Stomach smooth muscle (tissue), 2 donors: Measurements from ENCODE around the gene PRTN3.

Source experiments
- H3K27ac ChIP-seq: one replicate; pipeline ENCODE4 v1.7.0; 2013; ENCODE audit warnings: mild to moderate bottlenecking, low read length, inconsistent platforms
- H3K27me3 ChIP-seq, 2 donors: one replicate each; pipeline ENCODE4 v1.7.0; 2013; ENCODE audit warnings: low read length in 2 of 2; ENCODE audit not compliant: insufficient read depth in 2 of 2, control insufficient read depth in 1 of 2
- H3K36me3 ChIP-seq, 2 donors: one replicate each; pipeline ENCODE4 v1.7.0; 2013; ENCODE audit warnings: low read length in 2 of 2; ENCODE audit not compliant: control insufficient read depth in 2 of 2, insufficient read depth in 2 of 2
- H3K4me1 ChIP-seq: one replicate; pipeline ENCODE4 v1.7.0; 2013; ENCODE audit warnings: low read length; ENCODE audit not compliant: control insufficient read depth, insufficient read depth
- H3K4me3 ChIP-seq, 2 donors: one replicate each; pipeline ENCODE4 v1.7.0; 2013; ENCODE audit warnings: low read length in 2 of 2
- H3K9ac ChIP-seq, 2 donors: one replicate each; pipeline ENCODE4 v1.7.0; 2013; ENCODE audit warnings: low read length in 2 of 2, mild to moderate bottlenecking in 1 of 2
- H3K9me3 ChIP-seq, 2 donors: one replicate each; pipeline ENCODE4 v1.7.0; 2013; ENCODE audit warnings: low read length in 2 of 2; ENCODE audit not compliant: control insufficient read depth in 2 of 2
- donor health status: healthy.
- donor health status: Pancreatic carcinoma.

The PRTN3 gene

DNA sequence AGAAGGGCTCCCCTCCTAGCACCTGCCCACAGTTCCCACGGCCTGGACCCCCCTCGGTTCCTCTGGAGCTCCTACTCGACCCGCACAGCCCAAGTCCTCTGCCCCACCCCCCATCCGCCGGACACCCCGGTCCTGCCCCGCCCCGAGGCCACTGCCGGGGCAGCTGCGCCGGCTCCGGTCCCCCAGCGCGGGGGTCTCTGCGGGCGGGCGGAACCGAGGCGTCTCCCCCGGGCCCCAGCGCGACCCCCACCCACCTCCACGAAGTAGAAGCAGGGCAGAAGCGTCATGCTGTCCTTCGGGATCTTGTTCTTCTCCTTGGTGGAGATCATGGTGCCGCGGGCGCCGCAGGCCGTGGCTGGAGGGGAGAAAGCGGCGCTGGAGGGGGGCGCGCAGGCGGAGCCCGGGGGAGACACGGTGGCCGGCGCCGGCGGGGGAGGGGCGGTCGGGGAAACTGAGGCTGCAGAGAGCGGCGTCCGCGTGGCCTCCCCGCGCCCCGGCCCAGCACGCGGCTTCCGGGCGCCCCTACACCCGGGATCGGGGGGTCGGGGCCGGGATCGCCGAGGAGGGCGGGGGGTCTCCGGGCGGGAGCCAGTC lies 19.5 kb upstream of the PRTN3 start:
- Histone ChIP-seq H3K4me1 (peaks cover 5% of the 10 kb centered on the region), H3K9me3 (no peaks in the 10 kb centered on the region), H3K4me3 (peak overlapping the region in 1 of 2 donors; percentile 29), H3K27me3 (peaks cover 7 to 17% of the 10 kb centered on the region in 2 donors), H3K9ac (no peak overlapping the region), H3K27ac (no peak overlapping the region), H3K36me3 (no peaks in the 10 kb centered on the region)

- Histone ChIP-seq H3K4me1 (peaks cover 5% of the 10 kb centered on the region), H3K36me3 (no peaks in the 10 kb centered on the region), H3K27ac (no peak within 1 kb of the TSS), H3K27me3 (peaks cover 7 to 17% of the 10 kb centered on the region in 2 donors), H3K9me3 (no peaks in the 10 kb centered on the region), H3K4me3 (peak within 1 kb of the TSS in 1 of 2 donors; percentile 29), H3K9ac (no peak within 1 kb of the TSS)
Measured at GRCh38 chr19:821825-822503, 18.8 kb upstream of the PRTN3 start, which contains the start of gene PLPPR3. Gene PLPPR3 (minus strand): TSS chr19:821955. CDS start chr19:821559, 396 bp downstream.

DNA sequence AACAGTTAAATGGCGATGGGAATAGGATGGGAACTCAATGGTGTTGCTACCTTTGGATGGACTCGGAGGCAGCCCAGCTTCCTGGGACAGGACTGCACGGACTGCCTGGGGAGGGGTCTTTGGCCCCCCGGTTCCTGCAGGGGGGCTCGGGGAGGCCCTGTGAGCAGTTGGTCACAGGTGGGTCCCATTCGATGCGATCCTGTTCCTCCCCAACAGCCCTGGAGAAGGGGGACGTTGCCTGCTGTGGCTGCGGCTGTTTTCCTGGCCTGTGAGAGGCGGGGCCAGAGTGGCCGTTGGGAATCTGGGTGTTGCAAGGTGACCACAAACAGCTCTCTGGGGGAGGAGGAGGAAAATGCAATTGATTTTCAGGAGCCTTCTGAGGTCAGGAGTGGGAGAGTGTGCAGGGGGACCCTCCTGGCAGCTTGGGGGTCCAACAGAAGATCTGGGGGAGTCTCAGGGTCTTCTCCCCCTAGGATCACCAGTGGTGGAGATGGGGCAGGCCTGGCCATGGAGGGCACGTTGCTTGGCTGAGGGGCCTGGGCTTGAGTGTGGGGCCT lies 17.2 kb upstream of the PRTN3 start:
- Histone ChIP-seq H3K36me3 (no peaks in the 10 kb centered on the region), H3K4me3 (no peak overlapping the region), H3K27me3 (peaks cover 9 to 19% of the 10 kb centered on the region in 2 donors), H3K9me3 (no peaks in the 10 kb centered on the region), H3K4me1 (peaks cover 5% of the 10 kb centered on the region), H3K9ac (no peak overlapping the region), H3K27ac (no peak overlapping the region)

DNA sequence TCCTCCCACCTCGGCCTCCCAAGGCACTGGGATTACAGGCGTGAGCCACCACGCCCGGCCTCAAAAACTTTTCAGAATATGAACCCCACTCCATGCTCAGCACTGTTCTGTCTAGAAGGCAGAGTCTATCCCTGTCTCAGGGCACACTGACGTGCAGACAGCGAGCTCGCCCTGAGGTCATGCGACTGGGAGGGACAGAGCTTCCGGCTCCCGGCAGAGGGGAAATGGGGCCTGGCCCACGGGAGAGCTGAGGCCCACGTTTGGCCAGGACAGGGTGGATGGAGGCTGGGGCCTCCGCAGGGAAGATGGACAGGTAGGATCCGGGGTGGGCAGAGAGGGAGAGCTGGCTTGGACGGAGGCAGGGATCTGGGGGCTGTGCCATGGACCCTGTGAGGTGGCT lies 15.9 kb upstream of the PRTN3 start:
- peaks cover 5% of the 10 kb centered on the region for H3K4me1 ChIP-seq
- no peak overlapping the region for H3K27ac ChIP-seq
- H3K9ac ChIP-seq = no peak overlapping the region
- H3K27me3 ChIP-seq = peaks cover 11 to 19% of the 10 kb centered on the region in 2 donors
- no peaks in the 10 kb centered on the region for H3K36me3 ChIP-seq
- no peak overlapping the region for H3K4me3 ChIP-seq
- no peaks in the 10 kb centered on the region for H3K9me3 ChIP-seq

- Histone ChIP-seq H3K36me3 (no peaks in the 10 kb centered on the region), H3K27ac (no peak overlapping the region), H3K9me3 (no peaks in the 10 kb centered on the region), H3K4me3 (no peak overlapping the region), H3K4me1 (peaks cover 5% of the 10 kb centered on the region), H3K27me3 (peaks cover 15 to 24% of the 10 kb centered on the region in 2 donors), H3K9ac (no peak overlapping the region)
Measured at GRCh38 chr19:825897-826644, 14.7 kb upstream of the PRTN3 start.

GRCh38 chr19:827314-827709 lies 13.5 kb upstream of the PRTN3 start:
- no peaks in the 10 kb centered on the region for H3K36me3 ChIP-seq
- no peak overlapping the region for H3K4me3 ChIP-seq
- H3K9me3 ChIP-seq = no peaks in the 10 kb centered on the region
- H3K27me3 ChIP-seq = peaks cover 19 to 22% of the 10 kb centered on the region in 2 donors
- H3K9ac ChIP-seq = no peak overlapping the region
- no peak overlapping the region for H3K27ac ChIP-seq
- no peaks in the 10 kb centered on the region for H3K4me1 ChIP-seq

DNA sequence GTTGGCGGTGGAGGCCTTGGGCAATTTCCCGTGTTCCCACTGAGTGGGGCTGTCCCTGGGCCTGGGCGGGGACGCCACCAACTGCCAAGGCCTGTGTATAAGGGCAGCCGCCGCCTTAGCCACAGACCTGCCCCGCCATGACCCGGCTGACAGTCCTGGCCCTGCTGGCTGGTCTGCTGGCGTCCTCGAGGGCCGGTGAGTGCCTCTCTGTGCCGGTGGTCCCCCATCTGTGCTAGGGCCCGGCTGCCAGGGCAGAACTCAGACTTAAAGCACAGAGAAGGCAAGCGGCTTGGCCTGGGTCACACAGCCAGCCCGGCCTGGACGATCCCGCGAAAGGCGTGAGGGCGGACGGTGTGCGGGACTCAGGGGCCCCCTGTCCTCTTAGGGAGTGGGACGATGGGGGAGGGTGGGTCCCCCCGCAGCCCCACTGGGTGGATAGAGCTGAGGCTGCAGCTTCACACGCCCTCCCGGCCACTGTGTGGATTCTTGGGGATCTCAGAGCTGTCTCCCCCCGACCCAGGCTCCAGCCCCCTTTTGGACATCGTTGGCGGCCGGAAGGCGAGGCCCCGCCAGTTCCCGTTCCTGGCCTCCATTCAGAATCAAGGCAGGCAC lies 13.0 kb upstream of the PRTN3 start, which contains the start of gene AZU1:
AZU1 (plus strand) TSS at position 128 of the 612 bp plus-strand sequence; CDS start at position 138, 10 bp downstream.
- no peaks in the 10 kb centered on the region for H3K36me3 ChIP-seq
- no peak within 1 kb of the TSS for H3K4me3 ChIP-seq
- peaks cover 17 to 18% of the 10 kb centered on the region in 2 donors for H3K27me3 ChIP-seq
- no peak within 1 kb of the TSS for H3K27ac ChIP-seq
- no peaks in the 10 kb centered on the region for H3K9me3 ChIP-seq
- no peaks in the 10 kb centered on the region for H3K4me1 ChIP-seq
- no peak within 1 kb of the TSS for H3K9ac ChIP-seq

DNA sequence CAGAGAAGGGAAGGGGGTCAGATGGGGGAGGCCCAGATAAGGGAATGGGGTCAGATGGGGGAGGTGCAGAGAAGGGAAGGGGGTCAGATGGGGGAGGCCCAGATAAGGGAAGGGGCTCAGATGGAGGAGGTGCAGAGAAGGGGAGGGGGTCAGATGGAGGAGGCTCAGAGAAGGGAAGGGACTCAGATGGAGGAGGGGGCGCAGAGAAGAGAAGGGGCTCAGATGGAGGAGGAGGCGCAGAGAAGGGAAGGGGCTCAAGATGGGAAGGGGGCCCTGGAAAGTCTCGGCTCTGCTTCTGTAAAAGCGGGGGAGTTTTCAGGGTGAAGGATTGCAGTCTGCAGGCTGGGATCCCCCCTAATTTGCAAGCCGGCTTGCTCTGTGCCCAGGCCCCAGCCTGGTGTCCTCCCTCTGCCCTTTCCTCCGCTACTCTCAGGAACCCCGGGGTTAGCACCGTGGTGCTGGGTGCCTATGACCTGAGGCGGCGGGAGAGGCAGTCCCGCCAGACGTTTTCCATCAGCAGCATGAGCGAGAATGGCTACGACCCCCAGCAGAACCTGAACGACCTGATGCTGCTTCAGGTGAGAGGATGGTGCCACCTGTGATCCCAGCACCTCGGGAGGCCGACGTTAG lies 11.6 kb upstream of the PRTN3 start:
- Histone ChIP-seq H3K9ac (no peak overlapping the region), H3K4me1 (no peaks in the 10 kb centered on the region), H3K36me3 (no peaks in the 10 kb centered on the region), H3K27ac (no peak overlapping the region), H3K4me3 (no peak overlapping the region), H3K9me3 (no peaks in the 10 kb centered on the region), H3K27me3 (peaks cover 11 to 15% of the 10 kb centered on the region in 2 donors)

DNA sequence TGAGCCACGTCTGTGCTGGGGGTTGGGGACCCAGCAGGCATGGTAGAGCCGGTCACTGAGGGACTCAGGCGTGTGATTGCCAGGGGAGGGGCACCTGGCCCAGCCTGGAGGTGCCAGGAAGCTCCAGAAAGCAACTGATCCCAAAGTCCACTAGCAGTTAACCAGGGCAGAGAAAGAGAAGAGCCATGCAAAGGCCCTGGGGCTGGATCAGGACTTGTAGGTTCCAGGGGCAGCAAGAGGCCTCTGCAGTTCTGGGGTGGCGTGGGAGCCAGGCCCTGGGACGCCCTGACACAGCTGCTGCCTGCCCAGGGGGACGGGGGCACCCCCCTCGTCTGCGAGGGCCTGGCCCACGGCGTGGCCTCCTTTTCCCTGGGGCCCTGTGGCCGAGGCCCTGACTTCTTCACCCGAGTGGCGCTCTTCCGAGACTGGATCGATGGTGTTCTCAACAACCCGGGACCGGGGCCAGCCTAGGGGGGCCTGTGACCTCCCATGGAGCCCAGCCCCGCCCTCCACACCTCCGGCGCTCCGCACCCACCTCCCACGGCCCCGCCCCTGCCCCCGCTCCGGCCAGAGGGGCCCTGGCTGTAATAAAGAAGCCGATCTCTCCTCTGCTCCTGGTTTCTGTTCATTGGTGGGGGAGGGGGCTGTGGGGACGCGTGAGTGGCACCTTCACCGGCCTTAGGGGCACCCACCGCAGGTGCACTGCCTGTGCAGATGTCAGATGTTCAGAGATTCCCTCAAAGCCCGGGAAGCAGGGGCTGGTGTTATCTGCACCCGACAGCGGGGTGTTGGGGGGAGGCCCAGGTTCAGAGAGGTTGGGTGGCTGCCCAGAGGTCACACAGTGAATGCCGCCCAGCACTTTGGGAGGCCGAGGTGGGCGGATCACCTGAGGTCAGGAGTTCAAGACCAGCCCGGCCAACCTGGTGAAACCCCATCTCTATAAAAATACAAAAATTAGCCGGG lies 9.1 kb upstream of the PRTN3 start:
- H3K4me3 ChIP-seq = no peak overlapping the region
- H3K4me1 ChIP-seq = no peaks in the 10 kb centered on the region
- no peak overlapping the region for H3K27ac ChIP-seq
- H3K36me3 ChIP-seq = no peaks in the 10 kb centered on the region
- no peaks in the 10 kb centered on the region for H3K9me3 ChIP-seq
- no peak overlapping the region for H3K9ac ChIP-seq
- peaks cover 17 to 25% of the 10 kb centered on the region in 2 donors for H3K27me3 ChIP-seq
